ENCODE results near the gene DESI2.

DNA sequence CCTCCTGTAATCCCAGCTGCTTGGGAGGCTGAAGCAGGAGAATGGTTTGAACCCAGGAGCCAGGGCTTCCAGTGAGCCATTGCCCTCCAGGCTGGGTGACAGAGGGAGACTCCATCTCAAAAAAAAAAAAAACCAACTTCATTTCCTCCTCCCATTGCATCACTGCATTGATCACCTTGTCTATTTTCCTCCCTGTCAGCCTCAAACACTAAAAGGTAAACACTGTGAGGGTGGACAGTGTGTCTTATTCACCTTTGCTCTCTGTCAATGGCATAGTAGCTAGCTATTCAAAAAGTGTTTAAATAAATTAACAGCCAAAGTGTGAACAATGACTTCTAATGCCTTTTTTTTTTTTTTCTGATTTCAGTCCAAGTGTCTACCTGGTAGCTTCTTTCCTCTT, 13.4 kb upstream of the DESI2 start:
- no peak for TF ChIP-seq POLR2A (IDR thresholded peaks at IDR 0.05)
- TF ChIP-seq, protein P1, sequence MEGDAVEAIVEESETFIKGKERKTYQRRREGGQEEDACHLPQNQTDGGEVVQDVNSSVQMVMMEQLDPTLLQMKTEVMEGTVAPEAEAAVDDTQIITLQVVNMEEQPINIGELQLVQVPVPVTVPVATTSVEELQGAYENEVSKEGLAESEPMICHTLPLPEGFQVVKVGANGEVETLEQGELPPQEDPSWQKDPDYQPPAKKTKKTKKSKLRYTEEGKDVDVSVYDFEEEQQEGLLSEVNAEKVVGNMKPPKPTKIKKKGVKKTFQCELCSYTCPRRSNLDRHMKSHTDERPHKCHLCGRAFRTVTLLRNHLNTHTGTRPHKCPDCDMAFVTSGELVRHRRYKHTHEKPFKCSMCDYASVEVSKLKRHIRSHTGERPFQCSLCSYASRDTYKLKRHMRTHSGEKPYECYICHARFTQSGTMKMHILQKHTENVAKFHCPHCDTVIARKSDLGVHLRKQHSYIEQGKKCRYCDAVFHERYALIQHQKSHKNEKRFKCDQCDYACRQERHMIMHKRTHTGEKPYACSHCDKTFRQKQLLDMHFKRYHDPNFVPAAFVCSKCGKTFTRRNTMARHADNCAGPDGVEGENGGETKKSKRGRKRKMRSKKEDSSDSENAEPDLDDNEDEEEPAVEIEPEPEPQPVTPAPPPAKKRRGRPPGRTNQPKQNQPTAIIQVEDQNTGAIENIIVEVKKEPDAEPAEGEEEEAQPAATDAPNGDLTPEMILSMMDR (IDR thresholded peaks at IDR 0.05): no peak
- no peak for TF ChIP-seq EP300 (IDR thresholded peaks at IDR 0.05)
- no peak for TF ChIP-seq POLR2AphosphoS5 (IDR thresholded peaks at IDR 0.05)

Data from gastroesophageal sphincter (tissue), 3 donors.